Esophagus squamous epithelium (tissue), 5 donors: ENCODE results near the gene FOXA3. TPM values are rescaled to one million over a fixed set of nuclear protein-coding genes. Genes with fewer than 3 reads are reported as not detected.
A peak's percentile ranks its signal among the peaks of the same experiment; 100 is the strongest.

Experiments
- DNase-seq: peaks from one replicate; lab custom pipeline; 2025; lab: John Stamatoyannopoulos, UW
- H3K27ac ChIP-seq, 4 donors: fragments of 200-600 bp; sonication (generic); one replicate each; pipeline ENCODE4 v1.5.1; 2016 to 2019; ENCODE audit warnings: mild to moderate bottlenecking in 1 of 4
- H3K27me3 ChIP-seq, 4 donors: fragments of 200-600 bp; sonication (generic); 1 replicate in 3 of 4; 2 replicates in 1 of 4; pipeline versions ENCODE4 v1.5.1 to v1.6.0; 2017 to 2021; ENCODE audit warnings: antibody characterized with exemption in 1 of 4
- H3K36me3 ChIP-seq, 3 donors: fragments of 200-600 bp; sonication (generic); one replicate each; pipeline ENCODE4 v1.5.1; 2016 to 2019
- H3K4me1 ChIP-seq, 3 donors: fragments of 200-600 bp; sonication (generic); one replicate each; pipeline ENCODE4 v1.5.1; 2017 to 2019
- H3K4me3 ChIP-seq, 4 donors: fragments of 200-600 bp; sonication (generic); 1 replicate in 3 of 4; 2 replicates in 1 of 4; pipeline ENCODE4 v1.5.1; 2016 to 2019; ENCODE audit warnings: mild to moderate bottlenecking in 2 of 4, moderate library complexity in 1 of 4
- H3K9me3 ChIP-seq, 3 donors: fragments of 200-600 bp; sonication (generic); one replicate each; pipeline ENCODE4 v1.5.1; 2016 to 2019
- POLR2A ChIP-seq, 4 donors: fragments of 450-650 bp; IDR thresholded peaks; one replicate each; pipeline ENCODE4 v1.6.1; 2017; ENCODE audit warnings: antibody characterized with exemption in 4 of 4, mild to moderate bottlenecking in 4 of 4, moderate library complexity in 3 of 4
- WGBS, 2 donors: methylation state at CpG; one replicate each; pipeline ENCODE4 v1.1.5; 2018; 5-methylcytosine and 5-hydroxymethylcytosine counted together
- intact Hi-C: fragments of 100-400 bp; cut with DNase I; formaldehyde crosslinking; loops from one replicate; pipeline ENCODE4 v1.15.0; 2022
- total RNA-seq, 4 donors: library from RNA; depleted of rRNA; stranded (reverse); fragments of >200 nt; gene quantifications; one replicate each; pipeline ENCODE4 v1.1.0, GENCODE V29; 2016
- TF ChIP-seq, protein P1 (sequence below), 6 experiments: fragments of 450-650 bp in 4 of 6; fragments of 200-600 bp in 2 of 6; sonication (generic) in 2 of 6; IDR thresholded peaks; one replicate each; pipeline ENCODE4 v1.5.1; 2016 to 2019; ENCODE audit warnings: antibody characterized with exemption in 6 of 6, mild to moderate bottlenecking in 4 of 6, moderate library complexity in 4 of 6
- donor health status: DM: yes; HTN: yes; CAD: no.

The FOXA3 gene
- total RNA-seq, 4 donors from 2014 or later: 0.18 TPM; not detected in 3

DNA sequence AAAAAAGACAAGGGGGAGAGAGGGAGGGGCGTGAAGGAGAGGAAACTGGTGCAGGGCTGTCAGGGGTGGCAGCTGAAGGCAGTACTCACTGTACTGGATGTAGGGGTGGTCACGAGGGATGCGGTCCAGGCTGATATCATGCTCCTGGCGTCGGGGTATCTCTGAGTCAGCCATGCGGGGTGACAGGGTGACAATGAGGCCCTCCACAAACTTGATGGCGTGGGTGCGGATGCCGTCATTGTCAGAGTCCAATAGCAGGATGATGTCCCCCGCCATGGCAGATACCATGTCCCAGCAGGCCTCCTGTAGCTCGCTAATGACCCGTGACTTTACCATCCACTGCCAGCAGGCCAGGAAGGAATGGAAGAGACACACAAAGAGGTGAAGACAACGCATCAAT is 16.5 kb upstream of the FOXA3 start:
- TF ChIP-seq POLR2A (IDR thresholded peaks at IDR 0.05): no peak
- TF ChIP-seq, protein P1, sequence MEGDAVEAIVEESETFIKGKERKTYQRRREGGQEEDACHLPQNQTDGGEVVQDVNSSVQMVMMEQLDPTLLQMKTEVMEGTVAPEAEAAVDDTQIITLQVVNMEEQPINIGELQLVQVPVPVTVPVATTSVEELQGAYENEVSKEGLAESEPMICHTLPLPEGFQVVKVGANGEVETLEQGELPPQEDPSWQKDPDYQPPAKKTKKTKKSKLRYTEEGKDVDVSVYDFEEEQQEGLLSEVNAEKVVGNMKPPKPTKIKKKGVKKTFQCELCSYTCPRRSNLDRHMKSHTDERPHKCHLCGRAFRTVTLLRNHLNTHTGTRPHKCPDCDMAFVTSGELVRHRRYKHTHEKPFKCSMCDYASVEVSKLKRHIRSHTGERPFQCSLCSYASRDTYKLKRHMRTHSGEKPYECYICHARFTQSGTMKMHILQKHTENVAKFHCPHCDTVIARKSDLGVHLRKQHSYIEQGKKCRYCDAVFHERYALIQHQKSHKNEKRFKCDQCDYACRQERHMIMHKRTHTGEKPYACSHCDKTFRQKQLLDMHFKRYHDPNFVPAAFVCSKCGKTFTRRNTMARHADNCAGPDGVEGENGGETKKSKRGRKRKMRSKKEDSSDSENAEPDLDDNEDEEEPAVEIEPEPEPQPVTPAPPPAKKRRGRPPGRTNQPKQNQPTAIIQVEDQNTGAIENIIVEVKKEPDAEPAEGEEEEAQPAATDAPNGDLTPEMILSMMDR (IDR thresholded peaks at IDR 0.05): no peak

DNA sequence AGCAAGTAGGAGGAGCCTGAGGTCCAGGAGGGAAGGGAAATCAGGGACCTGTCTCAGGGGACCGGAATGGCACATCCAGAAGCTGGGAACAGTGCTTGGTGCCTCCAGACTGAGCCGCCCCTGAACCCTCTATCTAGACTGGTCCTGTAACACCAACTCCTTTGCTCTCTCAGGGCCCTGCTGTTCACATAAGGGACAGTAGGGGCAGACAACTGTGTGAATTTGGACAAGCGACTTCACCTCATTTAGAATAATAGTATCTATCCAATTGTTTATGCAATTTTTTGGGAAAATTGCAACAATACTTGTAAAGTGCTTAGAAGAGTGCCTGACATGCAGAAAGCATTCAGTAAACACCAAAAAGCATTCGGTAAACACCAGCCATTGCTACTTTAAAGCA is 15.2 kb upstream of the FOXA3 start:
- Histone ChIP-seq H3K27ac (no peak overlapping the region), H3K4me1 (no peaks in the 10 kb centered on the region), H3K27me3 (no peaks in the 10 kb centered on the region), H3K9me3 (no peaks in the 10 kb centered on the region), H3K36me3 (peaks cover 34 to 100% (median 64%) of the 10 kb centered on the region in 3 donors), H3K4me3 (no peak overlapping the region)
- no peak for TF ChIP-seq POLR2A (IDR thresholded peaks at IDR 0.05)
- TF ChIP-seq, protein P1 (IDR thresholded peaks at IDR 0.05): peak in 2 of 6 experiments; percentile 12 to 38
- 87 to 93% methylated on average over 2 to 4 of the region's 4 CpGs for WGBS, 2 donors
- no peak for DNase-seq
- intact Hi-C loops: no loop called here

More for the DNA sequence above, 16.5 kb upstream of the FOXA3 start:
- Histone ChIP-seq H3K27ac (no peak overlapping the region), H3K36me3 (peaks cover 32 to 100% (median 73%) of the 10 kb centered on the region in 3 donors), H3K4me3 (no peak overlapping the region), H3K4me1 (no peaks in the 10 kb centered on the region), H3K27me3 (no peaks in the 10 kb centered on the region), H3K9me3 (no peaks in the 10 kb centered on the region)
- intact Hi-C loops: no loop called here
- no peak for DNase-seq
- 89 to 94% methylated on average over 11 to 13 of the region's 13 CpGs for WGBS, 2 donors

DNA sequence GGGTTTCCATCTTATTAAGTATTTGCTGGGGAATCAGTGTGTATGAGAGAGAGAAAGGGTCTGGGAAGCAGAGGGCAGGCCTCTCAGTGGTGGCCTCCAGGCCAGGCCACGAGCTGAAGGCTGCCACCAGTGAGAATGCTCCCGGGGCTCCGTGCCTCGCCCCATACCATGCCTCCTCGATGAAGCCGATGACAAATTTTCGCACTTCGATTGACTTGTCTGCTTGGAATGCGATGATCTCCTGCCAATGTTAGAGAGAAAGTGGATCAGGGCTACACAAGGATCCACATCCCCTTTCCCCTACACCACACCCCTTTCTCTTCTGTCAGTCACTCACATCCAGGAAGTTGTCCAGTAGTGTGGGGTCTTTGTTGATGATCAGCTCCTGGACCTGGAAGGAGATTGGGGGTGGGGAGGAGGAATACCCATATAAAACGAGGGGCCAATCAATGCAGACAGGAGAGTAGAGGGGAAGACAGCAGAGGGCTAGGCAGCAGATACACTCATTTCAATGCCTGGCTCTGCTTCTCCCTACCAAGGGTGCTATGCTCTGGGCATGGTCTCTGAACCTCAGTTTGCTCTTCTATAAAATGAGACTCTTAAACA is 11.9 kb upstream of the FOXA3 start:
- Histone ChIP-seq H3K36me3 (peaks cover 37 to 99% (median 37%) of the 10 kb centered on the region in 3 donors), H3K4me3 (no peak overlapping the region), H3K27ac (no peak overlapping the region), H3K4me1 (no peaks in the 10 kb centered on the region), H3K9me3 (no peaks in the 10 kb centered on the region), H3K27me3 (no peaks in the 10 kb centered on the region)
- DNase-seq: no peak
- TF ChIP-seq POLR2A (IDR thresholded peaks at IDR 0.05): no peak
- TF ChIP-seq, protein P1 (IDR thresholded peaks at IDR 0.05): no peak
- WGBS, 2 donors: 92 to 93% methylated on average over 7 to 10 of the region's 10 CpGs
- intact Hi-C loops: no loop called here

DNA sequence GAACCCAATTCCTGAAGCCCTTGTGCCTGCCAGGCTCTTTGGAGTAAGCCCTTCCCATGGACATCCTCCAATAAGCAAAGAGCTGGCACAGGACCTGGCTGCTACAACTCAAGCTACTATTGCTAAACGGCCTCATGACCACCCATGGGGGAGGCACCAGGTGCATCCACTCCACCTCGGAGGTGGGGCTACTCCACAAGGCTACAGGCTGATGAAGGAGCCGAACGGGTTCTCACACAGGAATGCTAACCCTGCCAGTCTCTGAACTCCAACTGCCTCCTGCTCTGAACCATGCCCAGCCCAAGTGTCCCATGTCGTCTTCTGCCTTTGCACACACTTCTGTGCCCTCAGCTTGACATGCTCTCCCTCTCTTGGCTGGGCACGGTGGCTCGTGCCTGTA is 11.1 kb upstream of the FOXA3 start:
- TF ChIP-seq POLR2A (IDR thresholded peaks at IDR 0.05): no peak
- TF ChIP-seq, protein P1 (IDR thresholded peaks at IDR 0.05): no peak
- 67 to 83% methylated on average over 2 of the region's 7 CpGs for WGBS, 2 donors
- H3K27ac ChIP-seq: no peak overlapping the region

DNA sequence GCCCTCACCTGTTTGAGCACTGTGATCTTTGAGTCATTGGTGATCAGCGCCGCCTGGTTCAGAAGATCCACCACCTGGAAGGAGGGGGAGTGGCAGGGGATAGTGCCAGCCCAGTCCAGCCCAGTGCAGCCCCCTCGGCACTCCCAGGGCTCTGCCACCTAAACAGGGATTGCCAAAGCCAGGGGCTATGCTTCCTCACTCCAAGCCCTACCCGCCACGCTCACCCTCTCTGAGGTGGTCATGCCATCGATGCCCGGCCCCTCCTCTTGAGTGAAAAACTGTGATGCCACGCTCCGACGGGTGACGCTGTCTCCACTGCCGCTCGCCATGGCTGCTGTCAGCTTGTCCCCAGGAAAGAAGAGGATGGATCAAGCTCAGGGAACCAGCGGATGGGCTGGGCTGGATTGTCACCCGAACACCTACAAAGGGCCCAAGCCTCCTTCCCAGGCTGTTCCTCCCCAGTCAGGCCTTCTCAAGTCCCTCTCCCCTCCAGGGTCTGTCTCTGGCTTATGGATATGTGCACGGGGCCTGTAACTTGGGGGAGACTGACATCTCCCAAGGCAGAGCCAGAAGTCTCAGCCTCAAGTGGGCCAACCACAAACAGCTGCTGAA is 9.9 kb upstream of the FOXA3 start:
- H3K9me3 ChIP-seq: no peaks in the 10 kb centered on the region
- DNase-seq: no peak
- intact Hi-C loops: no loop called here
- TF ChIP-seq, protein P1 (IDR thresholded peaks at IDR 0.05): no peak
- no peak for TF ChIP-seq POLR2A (IDR thresholded peaks at IDR 0.05)
- WGBS, 2 donors: 93 to 100% methylated on average over 1 to 3 of the region's 16 CpGs
- H3K27ac ChIP-seq: no peak overlapping the region
- peaks cover 37 to 94% (median 38%) of the 10 kb centered on the region in 3 donors for H3K36me3 ChIP-seq
- no peaks in the 10 kb centered on the region for H3K27me3 ChIP-seq
- no peaks in the 10 kb centered on the region for H3K4me1 ChIP-seq
- no peak overlapping the region for H3K4me3 ChIP-seq

More for the DNA sequence above, 11.1 kb upstream of the FOXA3 start:
- Histone ChIP-seq H3K9me3 (no peaks in the 10 kb centered on the region), H3K36me3 (peaks cover 30 to 94% (median 37%) of the 10 kb centered on the region in 3 donors), H3K4me3 (no peak overlapping the region), H3K27me3 (no peaks in the 10 kb centered on the region), H3K4me1 (no peaks in the 10 kb centered on the region)
- intact Hi-C loops: no loop called here
- DNase-seq: no peak
